Hepatocyte (in vitro differentiated cells): ENCODE results near the gene SPECC1.

Source experiments
- CTCF ChIP-seq: fragments of 200-600 bp; sonication (generic); IDR thresholded peaks from 2 replicates; pipeline ENCODE4 v1.5.1; 2016; ENCODE audit warnings: antibody characterized with exemption, mild to moderate bottlenecking; ENCODE audit not compliant: poor library complexity
- EZH2 ChIP-seq: fragments of 200-600 bp; sonication (generic); IDR thresholded peaks from 2 replicates; pipeline ENCODE4 v1.6.1; 2016; ENCODE audit warnings: antibody characterized with exemption, mild to moderate bottlenecking, borderline replicate concordance

GRCh38 chr17:20142268-20142667 is 133.1 kb downstream of the SPECC1 start:
- no peak for TF ChIP-seq CTCF
- TF ChIP-seq EZH2 = no peak
